GM21367 (cell line): ENCODE data around the gene MYH15.

Experiments used
- ATAC-seq: cut with Tn5 transposase; IDR thresholded peaks from one replicate; pipeline ENCODE4 v1.9.1; 2021; ENCODE audit not compliant: unreplicated experiment

Gene MYH15

DNA sequence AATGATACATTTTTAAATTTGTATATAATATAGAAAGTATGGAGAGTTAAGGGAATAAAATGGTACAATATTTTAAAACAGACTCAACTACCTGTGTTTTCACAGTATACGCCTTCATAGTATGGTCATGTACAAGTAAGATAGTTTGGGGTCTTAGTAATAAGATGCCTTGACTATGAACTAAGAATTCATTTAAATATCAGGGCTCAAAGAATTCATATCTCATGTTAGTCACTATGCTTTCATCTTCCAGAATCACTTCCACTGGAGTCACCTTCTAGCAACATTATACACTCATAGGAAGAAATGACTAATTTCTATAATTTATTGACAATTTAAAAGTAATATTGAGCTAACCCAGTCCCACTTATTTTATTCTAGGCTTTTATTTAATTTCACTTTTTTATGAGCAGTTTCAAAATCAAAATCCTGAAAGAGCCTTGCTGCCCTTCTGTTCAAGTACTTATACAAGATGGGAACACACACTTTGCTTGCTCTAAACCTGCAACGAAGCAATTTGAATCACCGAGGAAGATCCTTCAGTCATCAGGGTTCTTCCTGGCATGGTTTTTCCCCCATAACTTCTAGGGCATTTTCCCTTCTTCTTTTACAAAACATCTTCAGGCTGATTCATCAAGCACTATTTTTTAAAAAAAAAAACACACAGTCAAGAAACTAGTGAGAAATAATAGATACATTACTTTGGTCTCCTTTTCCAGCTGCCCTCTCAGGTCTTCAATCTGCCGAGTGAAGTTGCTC is 94.1 kb downstream of the MYH15 start:
- no peak for ATAC-seq

DNA sequence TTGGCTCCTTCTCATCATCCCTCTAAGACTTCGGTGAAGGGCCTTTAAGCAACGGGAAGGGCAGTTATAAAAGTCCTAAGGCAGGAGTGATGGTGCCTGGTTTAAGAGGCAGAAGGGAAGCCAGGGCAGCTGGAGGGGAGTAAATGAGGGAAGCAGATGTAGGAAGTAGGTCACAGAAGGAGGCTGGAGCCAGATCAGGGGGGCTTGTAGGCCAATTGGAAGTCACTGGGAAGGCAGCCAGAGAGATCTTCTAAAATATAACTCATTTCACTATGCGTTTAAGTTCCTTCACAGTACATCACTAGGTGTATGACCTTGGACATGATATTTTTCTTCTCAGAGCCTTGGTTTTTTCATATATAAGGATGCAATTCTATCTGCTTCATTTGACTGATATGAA is 94.7 kb downstream of the MYH15 start:
- ATAC-seq: no peak

DNA sequence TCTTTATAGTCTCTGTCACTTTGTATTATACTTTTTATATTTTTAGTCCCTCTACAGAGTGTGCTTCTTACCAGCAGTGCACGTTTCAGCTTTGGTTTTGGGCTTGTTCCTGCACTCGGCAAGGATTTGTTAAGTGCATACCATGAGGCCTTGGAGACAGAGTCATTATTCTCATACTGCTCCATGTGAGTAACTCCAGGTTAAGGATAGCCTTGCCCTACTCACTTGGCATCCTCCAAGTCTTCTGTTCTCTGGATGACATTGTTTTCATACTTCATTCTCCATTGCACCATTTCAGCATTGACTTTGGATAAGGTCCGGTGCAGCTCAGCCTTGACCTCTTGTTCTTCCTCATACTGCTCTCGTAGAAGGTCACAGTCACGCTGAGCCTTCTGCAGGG is 96.4 kb downstream of the MYH15 start:
- no peak for ATAC-seq

DNA sequence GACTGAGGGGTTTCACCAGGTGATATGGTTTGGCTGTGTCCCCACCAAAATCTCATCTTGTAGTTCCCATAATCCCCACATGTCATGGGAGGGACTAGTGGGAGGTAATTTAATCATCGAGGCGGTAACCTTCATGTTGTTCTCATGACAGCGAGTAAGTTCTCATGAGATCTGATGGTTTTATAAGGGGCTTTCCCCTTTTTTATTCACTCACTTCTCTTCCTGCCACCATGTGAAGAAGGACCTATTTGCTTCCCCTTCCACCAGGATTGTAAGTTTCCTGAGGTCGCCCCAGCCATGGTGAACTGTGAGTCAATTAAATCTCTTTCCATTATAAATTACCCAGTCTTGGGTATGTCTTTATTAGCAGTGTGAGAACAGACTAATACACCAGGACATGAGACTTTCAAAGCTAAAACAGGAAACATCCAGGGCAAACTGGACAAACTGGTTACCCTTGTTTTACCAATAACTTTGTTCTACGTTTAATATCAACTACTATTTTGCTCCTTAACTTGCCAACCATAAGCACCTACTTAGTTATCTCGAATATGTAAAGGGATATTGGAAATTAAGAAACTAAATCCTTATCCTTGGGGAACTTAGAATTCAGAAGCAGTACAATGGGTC is 98.2 kb downstream of the MYH15 start:
- ATAC-seq: no peak

DNA sequence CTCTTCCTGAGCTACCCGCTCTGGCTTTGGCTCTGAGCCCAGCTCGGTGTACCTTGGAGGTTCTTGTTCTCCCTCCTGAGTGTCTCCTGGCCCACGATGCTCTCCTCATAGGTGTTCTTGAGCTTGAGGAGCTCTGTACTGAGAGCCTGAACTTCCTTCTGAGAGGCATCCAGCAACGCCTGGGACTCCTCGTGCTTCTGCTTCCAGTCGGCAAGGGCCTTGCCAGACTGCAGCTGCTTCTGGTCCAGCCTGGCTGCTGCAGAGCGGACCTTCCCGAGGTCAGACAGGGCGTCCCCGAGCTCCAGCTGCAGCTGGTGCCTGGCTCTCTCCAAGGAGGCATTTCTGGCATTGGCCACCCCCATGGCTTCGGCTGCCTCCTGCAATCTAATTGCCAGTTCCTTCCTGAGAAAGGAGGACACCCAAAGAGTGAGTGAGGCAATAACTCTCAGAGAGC is 99.8 kb downstream of the MYH15 start:
- ATAC-seq: no peak

DNA sequence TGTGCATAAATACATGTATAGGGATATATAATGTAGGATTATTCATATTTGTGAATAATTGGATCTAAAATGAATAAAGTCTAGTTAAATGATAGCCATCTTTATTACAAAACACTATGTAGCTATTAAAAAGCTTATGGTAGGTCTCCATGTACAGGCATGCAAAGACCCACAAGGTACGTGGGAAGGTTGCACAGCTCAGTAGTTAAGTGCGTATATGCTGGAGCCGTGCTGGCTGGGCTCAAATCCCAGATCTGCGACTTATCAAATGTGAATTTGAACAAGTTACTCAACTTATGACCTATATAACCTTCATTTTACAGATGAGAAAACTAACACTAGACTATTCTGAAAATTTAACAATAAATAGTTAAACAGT is 100.6 kb downstream of the MYH15 start:
- ATAC-seq: no peak

DNA sequence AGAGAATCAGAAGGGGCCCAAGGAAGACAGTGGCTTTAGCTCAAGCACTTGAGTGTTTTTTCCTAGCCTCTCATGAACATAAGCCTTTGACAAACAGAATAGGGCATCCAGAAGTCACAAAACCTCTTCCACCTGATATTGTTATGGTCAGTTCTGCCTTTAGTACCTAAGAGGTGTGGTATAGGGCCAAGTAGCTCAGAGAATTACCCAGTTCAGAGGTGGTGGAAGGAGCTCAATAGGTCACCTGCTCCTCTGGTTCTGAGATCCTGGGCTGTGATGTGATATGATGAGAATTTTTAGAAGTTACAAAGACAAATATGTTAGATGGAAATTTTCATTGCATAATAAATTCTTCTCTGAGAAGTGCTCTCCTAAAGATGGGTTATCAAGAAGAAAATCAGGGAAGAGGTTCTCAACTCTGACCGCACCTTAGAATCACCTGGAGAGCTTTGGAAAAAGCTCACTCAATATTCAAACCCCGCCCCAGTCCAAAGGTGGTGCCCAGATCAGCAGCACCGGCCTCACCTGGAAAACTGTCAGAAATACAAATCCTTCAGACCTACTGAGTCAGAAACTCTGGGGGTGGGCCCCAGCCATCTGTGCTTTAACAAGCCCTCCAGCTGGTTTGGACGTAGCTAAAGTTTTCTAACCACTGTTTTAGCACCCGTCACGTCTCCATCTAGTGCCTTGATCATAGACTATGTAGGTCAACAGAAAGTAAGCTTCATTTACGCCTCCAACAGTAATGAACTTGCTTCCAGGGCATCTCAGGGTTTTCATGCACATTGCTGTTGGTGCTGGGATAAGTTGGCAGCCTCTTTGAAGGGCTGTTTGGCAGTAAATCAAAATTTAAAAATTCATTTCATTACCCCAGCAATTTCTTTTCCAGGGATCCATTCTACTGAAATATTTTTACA is 101.3 kb downstream of the MYH15 start:
- no peak for ATAC-seq

DNA sequence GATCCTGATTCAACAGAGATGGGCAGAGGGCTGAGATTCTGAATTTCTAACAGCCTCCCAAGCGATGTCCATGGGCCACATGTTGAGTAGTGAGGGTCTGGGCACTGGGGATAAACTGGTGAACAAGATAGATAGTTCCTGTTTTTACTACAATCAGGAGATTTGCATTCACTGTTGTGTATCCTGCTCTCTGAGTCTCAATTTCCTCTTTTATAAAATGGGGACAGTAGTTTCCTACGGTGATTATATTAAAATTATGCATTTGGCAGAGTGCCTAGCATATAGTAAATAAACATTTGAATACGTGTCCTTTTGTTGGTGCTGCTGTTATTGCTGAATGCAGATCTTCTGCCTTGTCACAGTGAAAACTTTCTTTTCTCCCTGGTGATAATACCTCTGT is 102.5 kb downstream of the MYH15 start:
- no peak for ATAC-seq

DNA sequence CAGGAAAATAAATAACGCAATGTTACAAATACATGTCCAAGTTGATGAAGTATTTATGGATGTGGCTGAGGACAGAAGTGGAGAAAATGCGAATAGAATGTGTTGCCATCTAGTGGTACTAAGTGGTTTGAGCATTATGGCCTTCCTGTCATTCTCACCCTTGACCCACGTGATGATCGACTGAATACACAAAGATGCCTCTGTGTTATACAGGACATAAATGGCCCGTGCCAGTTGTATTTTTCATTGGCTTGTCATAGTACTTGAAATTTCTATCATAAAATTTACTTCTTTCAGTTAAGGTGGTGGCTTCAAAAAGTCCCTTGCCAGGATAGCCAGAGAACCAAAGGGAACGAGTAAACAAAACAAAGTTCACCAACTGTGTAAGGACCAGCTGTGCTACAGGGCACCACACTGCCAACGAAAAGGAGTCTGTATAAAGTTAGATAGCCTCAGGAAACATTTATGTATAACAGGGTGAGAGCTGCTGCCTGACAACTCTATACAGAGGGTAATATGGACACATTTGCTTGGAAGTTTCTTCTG is 103.7 kb downstream of the MYH15 start:
- ATAC-seq: peak; percentile 91

DNA sequence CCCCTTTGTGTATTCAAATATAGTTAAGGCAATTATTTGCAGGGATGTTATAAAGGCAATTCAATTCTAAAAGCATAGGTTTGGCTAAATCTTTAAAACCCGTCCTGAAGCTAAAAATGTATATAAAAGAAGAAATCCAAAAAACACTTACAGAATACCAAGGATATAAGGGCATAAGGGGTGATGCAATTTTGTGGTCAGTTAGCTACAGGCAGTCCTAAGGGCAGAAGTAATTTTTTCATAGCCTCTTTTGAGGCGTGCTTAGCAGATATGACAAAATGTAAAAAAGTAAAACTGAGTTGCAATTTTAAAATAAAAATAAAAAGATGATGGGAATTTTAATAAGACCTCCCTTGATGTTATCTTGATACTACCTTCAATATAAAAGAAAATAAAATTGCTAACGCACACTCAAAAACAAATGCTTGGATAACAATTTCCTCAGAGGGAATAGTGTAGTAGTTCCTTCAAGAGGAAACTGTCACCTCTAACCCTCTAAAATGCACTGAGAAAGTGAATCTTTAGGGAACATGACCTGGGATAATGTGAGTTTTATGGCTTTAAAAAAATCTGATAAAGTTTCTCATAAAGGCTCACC is 104.2 kb downstream of the MYH15 start:
- peak; percentile 4 for ATAC-seq

DNA sequence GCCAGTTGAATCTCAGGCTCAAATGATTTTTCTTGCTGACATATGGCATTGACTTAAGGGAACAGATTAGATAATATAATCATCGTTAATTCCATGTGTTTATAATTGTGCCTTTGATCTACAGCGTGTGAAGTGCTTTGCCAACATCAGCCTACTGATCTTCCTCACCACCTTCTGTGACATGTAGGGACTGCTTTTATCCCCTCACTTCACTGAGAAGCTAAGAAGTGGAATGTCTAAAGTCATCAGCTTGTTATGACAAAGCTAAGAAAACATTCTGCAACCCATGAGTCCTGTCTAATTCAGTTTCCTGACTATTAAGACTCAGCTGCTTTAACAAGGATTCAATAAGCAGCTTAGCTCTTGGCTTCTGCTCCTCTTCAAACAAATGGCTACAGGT is 106.0 kb downstream of the MYH15 start:
- ATAC-seq: no peak

DNA sequence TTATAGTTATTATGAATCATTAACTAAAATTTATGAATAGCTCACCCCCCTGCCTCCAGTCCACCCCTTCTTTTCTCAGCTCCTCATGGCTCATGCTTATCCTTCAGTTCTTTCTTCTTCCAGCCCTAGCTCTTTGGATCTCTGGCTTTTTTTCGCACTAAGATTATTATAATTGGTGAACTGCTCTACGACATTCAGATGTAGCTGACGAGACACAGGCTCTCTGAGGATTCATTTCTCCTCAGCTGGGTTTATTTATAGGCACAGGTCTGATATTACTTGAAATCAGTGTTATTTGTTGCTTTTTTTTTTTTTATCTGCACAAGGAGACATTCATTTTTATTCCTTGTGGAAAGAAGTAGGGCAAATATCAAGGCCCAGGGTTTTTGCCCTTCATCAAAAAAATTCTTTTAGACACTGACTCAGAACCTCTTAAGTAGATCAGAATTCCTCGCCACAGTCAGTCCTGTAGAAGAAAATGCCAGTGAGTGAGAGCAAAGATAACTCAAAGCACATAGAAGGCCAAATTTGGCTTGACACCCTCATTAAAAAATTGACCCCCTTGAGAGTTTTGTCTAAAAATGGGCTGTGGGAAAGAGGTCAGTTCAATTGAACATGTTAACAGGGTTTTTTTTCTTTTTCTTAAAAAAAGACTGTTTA is 106.6 kb downstream of the MYH15 start:
- ATAC-seq: no peak

DNA sequence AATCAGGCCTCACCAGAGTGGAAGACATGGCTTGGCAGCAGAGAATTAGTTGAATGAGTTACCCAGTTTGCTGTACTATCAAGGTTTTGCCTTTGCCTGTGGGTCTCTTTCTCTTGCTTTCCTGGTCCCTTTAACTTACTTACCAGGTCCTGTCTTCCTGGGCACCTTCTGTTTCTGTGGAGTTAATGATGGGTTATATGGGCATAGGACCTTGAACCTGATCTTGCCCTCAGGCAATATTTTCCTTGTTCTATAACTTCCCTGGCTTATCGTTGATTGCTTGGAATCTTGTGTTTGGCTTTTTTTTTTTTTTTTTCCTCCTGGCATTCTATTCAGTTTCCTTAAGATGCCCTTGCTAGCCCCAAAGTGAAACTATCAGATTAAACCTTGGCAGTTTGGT is 107.2 kb downstream of the MYH15 start:
- no peak for ATAC-seq

DNA sequence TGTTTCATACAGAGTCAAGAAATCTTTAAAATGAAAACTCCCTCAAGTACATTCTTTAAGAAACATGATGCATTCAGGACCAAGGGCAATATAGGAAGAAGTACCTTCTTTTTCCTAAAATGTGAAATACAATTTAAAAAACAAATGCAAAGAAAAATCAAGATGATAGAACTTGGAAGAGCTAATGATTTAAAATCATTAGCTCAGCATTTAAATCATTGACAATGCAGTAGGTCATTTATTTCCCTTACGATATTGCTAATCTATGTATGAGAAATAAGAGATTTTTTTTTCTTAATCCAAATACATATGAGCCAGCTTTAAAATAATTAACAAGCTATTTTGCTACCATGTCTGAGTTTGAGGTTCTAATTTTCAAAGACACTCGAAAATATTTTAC is 108.6 kb downstream of the MYH15 start:
- ATAC-seq: no peak

DNA sequence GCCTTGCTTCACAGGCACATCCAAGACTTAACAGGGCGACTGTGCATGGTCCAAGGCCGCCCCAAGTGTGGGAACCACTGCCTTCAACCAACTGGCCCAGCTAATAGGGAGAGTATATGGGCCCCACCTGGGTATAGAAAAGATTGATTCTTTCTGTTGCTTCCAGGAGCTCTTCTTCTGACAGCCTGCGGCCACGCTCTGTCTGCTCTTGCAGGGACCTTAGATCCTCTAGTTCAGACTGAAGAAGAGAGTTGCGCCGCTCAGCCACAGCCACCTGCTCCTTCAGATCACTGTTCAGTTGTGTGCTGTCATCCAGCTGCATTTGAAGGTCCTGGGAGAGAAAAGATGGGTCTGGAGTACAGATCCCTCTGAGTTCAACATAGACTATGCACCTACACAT is 111.9 kb downstream of the MYH15 start:
- no peak for ATAC-seq

DNA sequence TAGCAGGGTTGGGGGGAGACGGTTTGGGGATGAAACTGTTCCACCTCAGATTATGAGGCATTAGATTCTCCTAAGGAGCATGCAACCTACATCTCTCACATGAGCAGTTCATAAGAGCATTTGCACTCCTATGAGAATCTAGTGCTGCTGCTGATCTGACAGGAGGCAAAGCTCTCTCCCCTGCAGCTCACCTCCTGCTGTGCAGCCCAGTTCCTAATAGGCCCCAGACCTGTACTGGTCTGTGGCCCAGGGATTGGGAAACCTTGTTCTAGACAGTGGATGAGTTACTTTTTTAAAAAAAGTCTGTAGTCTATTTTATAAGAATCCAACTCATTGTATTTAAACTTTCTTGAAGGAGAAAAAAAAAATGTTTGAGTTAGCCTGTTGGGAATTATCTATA is 114.1 kb downstream of the MYH15 start:
- ATAC-seq: no peak

DNA sequence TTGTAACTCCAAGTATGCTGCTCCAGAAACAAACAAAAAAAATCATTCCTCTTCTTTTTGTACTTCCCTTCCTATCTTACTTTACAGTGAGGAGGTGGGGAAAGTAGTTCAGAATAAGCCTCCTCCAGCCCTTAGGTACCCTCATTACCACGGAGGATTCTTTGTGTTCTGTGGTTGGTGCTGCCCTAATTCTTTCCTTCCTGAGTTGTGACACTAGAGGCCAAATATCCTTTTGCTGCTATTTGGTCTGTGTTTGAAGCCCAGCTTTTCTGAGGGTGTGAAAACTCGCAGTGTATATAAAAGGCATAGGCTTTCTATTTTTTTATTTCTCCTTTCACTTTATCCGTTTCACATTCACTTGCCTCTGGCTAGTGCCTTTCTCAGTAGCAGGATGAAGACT is 115.8 kb downstream of the MYH15 start:
- no peak for ATAC-seq

DNA sequence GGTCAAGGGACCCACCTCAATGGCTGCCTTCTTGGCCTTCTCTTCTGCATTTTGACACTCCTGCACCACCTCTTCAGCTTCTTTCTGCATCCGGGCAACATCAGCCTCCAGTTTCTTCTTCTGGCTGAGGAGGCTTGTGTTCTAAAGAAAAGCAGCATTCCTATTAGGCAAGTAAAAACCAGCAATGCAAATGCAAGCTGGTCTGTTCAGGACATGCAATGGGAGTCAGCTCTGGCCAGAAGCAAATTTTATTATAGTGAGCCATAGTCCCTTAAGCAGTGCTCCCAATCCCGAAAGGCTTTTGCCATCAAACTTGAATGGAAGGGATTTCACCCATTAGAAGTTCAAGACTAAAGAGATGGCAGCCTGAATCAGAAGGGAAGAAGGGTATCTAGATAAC is 116.4 kb downstream of the MYH15 start:
- ATAC-seq: no peak

DNA sequence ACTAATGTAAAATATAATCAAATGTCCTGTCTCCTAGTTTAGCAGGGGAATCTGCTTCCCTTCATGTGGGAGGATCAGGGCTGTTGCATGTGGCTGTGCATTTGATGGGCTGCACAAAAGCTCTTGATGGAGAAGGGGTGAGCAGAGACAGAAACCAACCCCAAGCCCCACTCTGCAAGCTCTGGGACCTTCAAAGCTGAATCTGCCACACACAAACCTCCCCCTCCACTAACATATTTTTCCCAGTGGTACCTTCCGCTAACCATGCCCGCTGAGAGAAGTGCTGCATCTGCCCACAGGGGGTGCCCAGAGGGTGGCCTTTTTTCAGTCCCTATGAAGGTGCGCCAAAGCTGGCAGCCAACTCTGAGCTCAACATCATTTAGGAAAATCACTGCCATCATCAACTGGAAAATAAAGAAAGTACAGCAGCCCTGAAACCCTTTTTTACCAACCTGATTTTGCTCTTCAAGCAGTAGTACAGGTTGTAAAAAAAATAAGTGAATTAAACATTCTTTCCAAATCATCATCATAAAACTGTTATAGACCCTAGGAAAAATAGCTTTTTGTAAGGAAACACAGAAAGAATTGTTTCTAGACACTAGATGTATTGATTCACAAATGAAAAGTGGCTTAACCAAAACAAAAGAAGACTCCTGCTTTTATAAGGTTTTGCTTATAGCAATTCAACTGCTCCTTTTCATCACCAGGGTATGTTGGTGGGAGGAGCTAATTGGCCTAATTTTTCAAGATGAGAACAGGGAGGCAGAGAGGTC is 117.1 kb downstream of the MYH15 start:
- ATAC-seq: no peak
